ENCODE data around the gene SPATA17. TPM values are rescaled to one million over a fixed set of nuclear protein-coding genes. Genes with fewer than 3 reads are reported as not detected.

Gene SPATA17
- total and polyA plus RNA-seq, 2 experiments from 2014 or later: 1.2 to 3.5 TPM

DNA sequence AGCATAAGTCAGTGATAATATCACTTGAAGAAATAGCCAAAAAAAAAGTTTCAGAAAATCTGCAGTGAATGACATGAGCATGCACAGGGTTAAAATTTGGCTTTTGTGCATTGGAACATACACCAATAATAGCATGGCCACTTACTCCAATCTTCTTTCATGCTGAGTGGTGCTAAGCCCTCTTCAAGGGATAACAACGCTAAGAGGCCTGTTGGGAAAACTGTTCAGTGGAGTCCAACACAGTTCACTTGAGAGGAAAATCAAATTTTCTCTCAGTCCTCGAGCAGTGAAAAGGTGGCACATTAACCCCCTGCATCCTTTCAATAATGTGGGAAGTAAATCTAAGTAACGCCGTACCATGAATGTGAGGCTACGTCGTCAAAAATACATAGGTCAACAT, 264.7 kb downstream of the SPATA17 start:
- Histone ChIP-seq H3K27me3 (ENCODE audit: insufficient read depth) (no peaks in the 10 kb centered on the region), H2AFZ (no peak overlapping the region), H3K79me2 (replicated peaks; ENCODE audit: insufficient read depth) (no peaks in the 10 kb centered on the region), H3K4me2 (no peak overlapping the region), H3K4me1 (ENCODE audit: insufficient read depth) (no peaks in the 10 kb centered on the region), H3K4me3 (no peak overlapping the region), H3K27ac (ENCODE audit: low read depth) (no peak overlapping the region), H4K20me1 (replicated peaks; ENCODE audit: insufficient read depth) (no peaks in the 10 kb centered on the region), H3F3A (replicated peaks; ENCODE audit: low read depth) (no peaks in the 10 kb centered on the region), H3K36me3 (ENCODE audit: insufficient read depth) (no peaks in the 10 kb centered on the region), H3K9me2 (ENCODE audit: insufficient read depth) (no peaks in the 10 kb centered on the region)
- H3K9me3 Mint-ChIP-seq: no peaks in the 10 kb centered on the region
- TF ChIP-seq ZNF114 (CRISPR knock-in tag; IDR thresholded peaks at IDR 0.05) (no peak), POLR2AphosphoS5 (IDR thresholded peaks at IDR 0.05; ENCODE audit: low read depth) (no peak)
- TF ChIP-seq, protein P1, sequence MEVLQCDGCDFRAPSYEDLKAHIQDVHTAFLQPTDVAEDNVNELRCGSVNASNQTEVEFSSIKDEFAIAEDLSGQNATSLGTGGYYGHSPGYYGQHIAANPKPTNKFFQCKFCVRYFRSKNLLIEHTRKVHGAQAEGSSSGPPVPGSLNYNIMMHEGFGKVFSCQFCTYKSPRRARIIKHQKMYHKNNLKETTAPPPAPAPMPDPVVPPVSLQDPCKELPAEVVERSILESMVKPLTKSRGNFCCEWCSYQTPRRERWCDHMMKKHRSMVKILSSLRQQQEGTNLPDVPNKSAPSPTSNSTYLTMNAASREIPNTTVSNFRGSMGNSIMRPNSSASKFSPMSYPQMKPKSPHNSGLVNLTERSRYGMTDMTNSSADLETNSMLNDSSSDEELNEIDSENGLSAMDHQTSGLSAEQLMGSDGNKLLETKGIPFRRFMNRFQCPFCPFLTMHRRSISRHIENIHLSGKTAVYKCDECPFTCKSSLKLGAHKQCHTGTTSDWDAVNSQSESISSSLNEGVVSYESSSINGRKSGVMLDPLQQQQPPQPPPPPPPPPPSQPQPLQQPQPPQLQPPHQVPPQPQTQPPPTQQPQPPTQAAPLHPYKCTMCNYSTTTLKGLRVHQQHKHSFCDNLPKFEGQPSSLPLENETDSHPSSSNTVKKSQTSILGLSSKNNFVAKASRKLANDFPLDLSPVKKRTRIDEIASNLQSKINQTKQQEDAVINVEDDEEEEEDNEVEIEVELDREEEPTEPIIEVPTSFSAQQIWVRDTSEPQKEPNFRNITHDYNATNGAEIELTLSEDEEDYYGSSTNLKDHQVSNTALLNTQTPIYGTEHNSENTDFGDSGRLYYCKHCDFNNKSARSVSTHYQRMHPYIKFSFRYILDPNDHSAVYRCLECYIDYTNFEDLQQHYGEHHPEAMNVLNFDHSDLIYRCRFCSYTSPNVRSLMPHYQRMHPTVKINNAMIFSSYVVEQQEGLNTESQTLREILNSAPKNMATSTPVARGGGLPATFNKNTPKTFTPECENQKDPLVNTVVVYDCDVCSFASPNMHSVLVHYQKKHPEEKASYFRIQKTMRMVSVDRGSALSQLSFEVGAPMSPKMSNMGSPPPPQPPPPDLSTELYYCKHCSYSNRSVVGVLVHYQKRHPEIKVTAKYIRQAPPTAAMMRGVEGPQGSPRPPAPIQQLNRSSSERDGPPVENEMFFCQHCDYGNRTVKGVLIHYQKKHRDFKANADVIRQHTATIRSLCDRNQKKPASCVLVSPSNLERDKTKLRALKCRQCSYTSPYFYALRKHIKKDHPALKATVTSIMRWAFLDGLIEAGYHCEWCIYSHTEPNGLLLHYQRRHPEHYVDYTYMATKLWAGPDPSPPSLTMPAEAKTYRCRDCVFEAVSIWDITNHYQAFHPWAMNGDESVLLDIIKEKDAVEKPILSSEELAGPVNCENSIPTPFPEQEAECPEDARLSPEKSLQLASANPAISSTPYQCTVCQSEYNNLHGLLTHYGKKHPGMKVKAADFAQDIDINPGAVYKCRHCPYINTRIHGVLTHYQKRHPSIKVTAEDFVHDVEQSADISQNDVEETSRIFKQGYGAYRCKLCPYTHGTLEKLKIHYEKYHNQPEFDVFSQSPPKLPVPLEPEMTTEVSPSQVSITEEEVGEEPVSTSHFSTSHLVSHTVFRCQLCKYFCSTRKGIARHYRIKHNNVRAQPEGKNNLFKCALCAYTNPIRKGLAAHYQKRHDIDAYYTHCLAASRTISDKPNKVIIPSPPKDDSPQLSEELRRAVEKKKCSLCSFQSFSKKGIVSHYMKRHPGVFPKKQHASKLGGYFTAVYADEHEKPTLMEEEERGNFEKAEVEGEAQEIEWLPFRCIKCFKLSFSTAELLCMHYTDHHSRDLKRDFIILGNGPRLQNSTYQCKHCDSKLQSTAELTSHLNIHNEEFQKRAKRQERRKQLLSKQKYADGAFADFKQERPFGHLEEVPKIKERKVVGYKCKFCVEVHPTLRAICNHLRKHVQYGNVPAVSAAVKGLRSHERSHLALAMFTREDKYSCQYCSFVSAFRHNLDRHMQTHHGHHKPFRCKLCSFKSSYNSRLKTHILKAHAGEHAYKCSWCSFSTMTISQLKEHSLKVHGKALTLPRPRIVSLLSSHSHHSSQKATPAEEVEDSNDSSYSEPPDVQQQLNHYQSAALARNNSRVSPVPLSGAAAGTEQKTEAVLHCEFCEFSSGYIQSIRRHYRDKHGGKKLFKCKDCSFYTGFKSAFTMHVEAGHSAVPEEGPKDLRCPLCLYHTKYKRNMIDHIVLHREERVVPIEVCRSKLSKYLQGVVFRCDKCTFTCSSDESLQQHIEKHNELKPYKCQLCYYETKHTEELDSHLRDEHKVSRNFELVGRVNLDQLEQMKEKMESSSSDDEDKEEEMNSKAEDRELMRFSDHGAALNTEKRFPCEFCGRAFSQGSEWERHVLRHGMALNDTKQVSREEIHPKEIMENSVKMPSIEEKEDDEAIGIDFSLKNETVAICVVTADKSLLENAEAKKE (CRISPR knock-in tag; IDR thresholded peaks at IDR 0.05): no peak
- H3K27ac Mint-ChIP-seq: no peak overlapping the region
- no peaks in the 10 kb centered on the region for H3K27me3 Mint-ChIP-seq (ENCODE audit: insufficient read depth, low read depth, poor library complexity)
- no peak for DNase-seq (ENCODE audit: low spot score)
- ATAC-seq: no peak
- peaks cover 8% of the 10 kb centered on the region for H3K4me1 Mint-ChIP-seq
- no peak overlapping the region for H3K4me3 Mint-ChIP-seq
- no peaks in the 10 kb centered on the region for H3K36me3 Mint-ChIP-seq (ENCODE audit: low read depth)

DNA sequence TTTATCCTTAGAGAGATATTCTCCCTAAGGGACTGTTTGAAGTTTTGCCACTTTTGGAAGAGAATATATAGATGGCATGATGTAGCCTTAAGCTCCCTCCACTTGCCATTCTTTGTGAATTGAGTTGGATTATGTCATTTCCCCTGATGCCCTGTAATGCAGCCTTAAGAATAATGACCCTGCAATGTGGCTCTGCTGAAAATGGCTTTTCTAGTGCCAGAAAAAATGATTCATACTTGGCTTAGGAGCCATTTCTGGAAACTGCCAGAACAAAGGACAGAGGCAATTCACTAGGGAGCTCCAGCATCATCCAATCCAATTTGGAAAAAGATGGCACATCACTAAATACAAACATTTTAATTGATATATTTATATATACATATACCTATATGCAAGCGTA, 265.3 kb downstream of the SPATA17 start:
- H3K4me3 Mint-ChIP-seq: no peak overlapping the region
- ATAC-seq (no peak), DNase-seq (ENCODE audit: low spot score) (no peak)
- TF ChIP-seq, protein P1 (CRISPR knock-in tag; IDR thresholded peaks at IDR 0.05): no peak
- TF ChIP-seq, protein P2, sequence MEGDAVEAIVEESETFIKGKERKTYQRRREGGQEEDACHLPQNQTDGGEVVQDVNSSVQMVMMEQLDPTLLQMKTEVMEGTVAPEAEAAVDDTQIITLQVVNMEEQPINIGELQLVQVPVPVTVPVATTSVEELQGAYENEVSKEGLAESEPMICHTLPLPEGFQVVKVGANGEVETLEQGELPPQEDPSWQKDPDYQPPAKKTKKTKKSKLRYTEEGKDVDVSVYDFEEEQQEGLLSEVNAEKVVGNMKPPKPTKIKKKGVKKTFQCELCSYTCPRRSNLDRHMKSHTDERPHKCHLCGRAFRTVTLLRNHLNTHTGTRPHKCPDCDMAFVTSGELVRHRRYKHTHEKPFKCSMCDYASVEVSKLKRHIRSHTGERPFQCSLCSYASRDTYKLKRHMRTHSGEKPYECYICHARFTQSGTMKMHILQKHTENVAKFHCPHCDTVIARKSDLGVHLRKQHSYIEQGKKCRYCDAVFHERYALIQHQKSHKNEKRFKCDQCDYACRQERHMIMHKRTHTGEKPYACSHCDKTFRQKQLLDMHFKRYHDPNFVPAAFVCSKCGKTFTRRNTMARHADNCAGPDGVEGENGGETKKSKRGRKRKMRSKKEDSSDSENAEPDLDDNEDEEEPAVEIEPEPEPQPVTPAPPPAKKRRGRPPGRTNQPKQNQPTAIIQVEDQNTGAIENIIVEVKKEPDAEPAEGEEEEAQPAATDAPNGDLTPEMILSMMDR (conservative IDR thresholded peaks at IDR 0.05; ENCODE audit: low read depth in 2 of 2): no peak
- no peak for TF ChIP-seq JUNB (IDR thresholded peaks at IDR 0.05; ENCODE audit: unreplicated experiment)

More for the DNA sequence above, 265.3 kb downstream of the SPATA17 start:
- Histone ChIP-seq H3K79me2 (replicated peaks; ENCODE audit: insufficient read depth) (no peaks in the 10 kb centered on the region), H4K20me1 (replicated peaks; ENCODE audit: insufficient read depth) (no peaks in the 10 kb centered on the region), H3K4me2 (no peak overlapping the region), H3K4me1 (ENCODE audit: insufficient read depth) (peaks cover under 1% of the 10 kb centered on the region), H2AFZ (no peak overlapping the region), H3K4me3 (no peak overlapping the region), H3K36me3 (ENCODE audit: insufficient read depth) (no peaks in the 10 kb centered on the region), H3F3A (replicated peaks; ENCODE audit: low read depth) (no peaks in the 10 kb centered on the region), H3K27me3 (ENCODE audit: insufficient read depth) (no peaks in the 10 kb centered on the region), H3K9me2 (ENCODE audit: insufficient read depth) (no peaks in the 10 kb centered on the region), H3K27ac (ENCODE audit: low read depth) (no peak overlapping the region)
- Mint-ChIP-seq H3K4me1 (peaks cover 13% of the 10 kb centered on the region), H3K27me3 (ENCODE audit: insufficient read depth, low read depth, poor library complexity) (no peaks in the 10 kb centered on the region), H3K9me3 (no peaks in the 10 kb centered on the region), H3K36me3 (ENCODE audit: low read depth) (no peaks in the 10 kb centered on the region), H3K27ac (no peak overlapping the region)
